Fibroblast of lung (primary cell): ENCODE results near the gene CAMTA1. TPM values are rescaled to one million over a fixed set of nuclear protein-coding genes. Genes with fewer than 3 reads are reported as not detected.
"Not testable (repeated sequence)": the region's sequence is repeated elsewhere in the genome, so short reads cannot be mapped to it uniquely, and the experiment has no call there.

Experiments used
- DNase-seq, 2 donors: peaks; one replicate each; pipeline versions ENCODE4 v3.0.0 to v3.0.0-alpha.2; 2010; ENCODE audit warnings: low read depth in 2 of 2
- H2AFZ ChIP-seq: 2 replicates; pipeline ENCODE4 v1.5.1; 2012; ENCODE audit warnings: low read length, control low read depth, inconsistent platforms
- H3K27ac ChIP-seq: 2 replicates; pipeline ENCODE4 v1.5.1; 2011; ENCODE audit warnings: low read length, control low read depth; ENCODE audit not compliant: insufficient read depth
- H3K27me3 ChIP-seq: 2 replicates; pipeline ENCODE4 v1.5.1; 2011; ENCODE audit warnings: mild to moderate bottlenecking, low read length; ENCODE audit not compliant: control insufficient read depth, insufficient read depth
- H3K36me3 ChIP-seq: 2 replicates; pipeline ENCODE4 v1.5.1; 2011; ENCODE audit warnings: low read length; ENCODE audit not compliant: control insufficient read depth, insufficient read depth
- H3K4me1 ChIP-seq: 2 replicates; pipeline ENCODE4 v1.5.1; 2011; ENCODE audit warnings: low read length; ENCODE audit not compliant: control insufficient read depth, insufficient read depth; ENCODE audit errors: extremely low read depth
- H3K4me2 ChIP-seq: 2 replicates; pipeline ENCODE4 v1.5.1; 2011; ENCODE audit warnings: low read length, control low read depth; ENCODE audit not compliant: insufficient read depth; ENCODE audit errors: extremely low read depth
- H3K4me3 ChIP-seq, 4 experiments: fragments of 200-600 bp in 1 of 4; sonication (generic) in 1 of 4; replicated peaks in 1 of 4; 2 replicates each; pipeline ENCODE4 v1.5.1; 2011 to 2016; ENCODE audit warnings: low read length in 4 of 4, low read depth in 3 of 4, mild to moderate bottlenecking in 3 of 4, control low read depth in 2 of 4, inconsistent platforms in 1 of 4, mixed read lengths in 1 of 4; ENCODE audit not compliant: insufficient read depth in 1 of 4; ENCODE audit errors: control extremely low read depth in 1 of 4
- H3K79me2 ChIP-seq: 2 replicates; pipeline ENCODE4 v1.5.1; 2012; ENCODE audit warnings: mild to moderate bottlenecking, low read length, inconsistent platforms; ENCODE audit not compliant: control insufficient read depth, insufficient read depth
- H3K9ac ChIP-seq: 2 replicates; pipeline ENCODE4 v1.5.1; 2011; ENCODE audit warnings: mild to moderate bottlenecking, low read length, control low read depth; ENCODE audit not compliant: insufficient read depth
- H3K9me3 ChIP-seq: 2 replicates; pipeline ENCODE4 v1.5.1; 2012; ENCODE audit warnings: low read depth, low read length; ENCODE audit not compliant: control insufficient read depth, insufficient read depth
- H4K20me1 ChIP-seq: 2 replicates; pipeline ENCODE4 v1.5.1; 2011; ENCODE audit warnings: low read length; ENCODE audit not compliant: control insufficient read depth, insufficient read depth; ENCODE audit errors: extremely low read depth
- EZH2 ChIP-seq: IDR thresholded peaks from 2 replicates; pipeline ENCODE4 v1.5.1; 2012; ENCODE audit warnings: low read length, control low read depth, mild to moderate bottlenecking; ENCODE audit errors: missing control alignments
- polyA plus RNA-seq, 2 donors: library from polyadenylated mRNA; depleted of rRNA in 1 of 2; stranded (reverse) in 1 of 2; unstranded in 1 of 2; fragments of >200 nt; gene quantifications; 2 replicates each; pipeline ENCODE4 v1.2.1, GENCODE V29; 2011 to 2012; ENCODE audit warnings: missing spikeins in 1 of 2
- total RNA-seq: library from RNA; depleted of rRNA; stranded (reverse); fragments of >200 nt; gene quantifications from 2 replicates; pipeline ENCODE4 v1.2.1, GENCODE V29; 2014
- TF ChIP-seq, protein P1 (sequence below), 2 donors: IDR thresholded peaks in 1 of 2; conservative IDR thresholded peaks in 1 of 2; 1 replicate in 1 of 2; 2 replicates in 1 of 2; pipeline ENCODE4 v1.5.1; 2011 to 2012; ENCODE audit warnings: low read length in 2 of 2, control low read depth in 1 of 2, inconsistent platforms in 1 of 2, low read depth in 1 of 2, mild to moderate bottlenecking in 1 of 2

CAMTA1 gene
- total and polyA plus RNA-seq, 2 donors (not counting 1 experiment from before 2014, with no cell fraction given) = 47.6 to 86.0 TPM

DNA sequence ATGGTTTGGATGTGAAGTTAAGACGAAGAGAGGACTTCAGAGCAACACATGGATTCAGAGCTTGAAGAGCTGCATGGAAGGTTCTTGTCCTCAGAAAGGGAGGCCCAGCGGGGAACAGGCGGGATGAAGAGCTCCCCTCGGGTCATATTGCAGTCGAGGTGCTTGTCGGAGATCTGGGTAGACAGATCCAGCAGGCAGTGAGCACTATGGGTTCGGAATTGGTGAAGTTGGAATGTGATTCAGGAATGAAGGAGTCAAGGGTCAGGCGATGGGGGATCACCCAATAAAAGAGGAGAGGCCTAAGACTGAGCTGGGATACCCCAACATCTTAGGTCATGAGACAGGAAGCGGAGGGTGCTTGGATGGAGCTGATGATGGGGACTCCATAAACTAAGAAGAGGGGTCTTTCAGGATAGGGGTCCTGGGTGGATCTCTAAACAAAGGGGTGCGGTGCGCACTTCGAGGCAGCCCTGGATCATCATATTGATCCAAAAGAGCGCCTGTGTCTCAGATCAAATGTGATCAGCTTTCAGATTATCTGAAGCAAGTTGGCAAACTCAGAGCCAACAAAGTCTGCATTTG lies 809.6 kb downstream of the CAMTA1 start:
- Histone ChIP-seq H3K79me2 (no peaks in the 10 kb centered on the region), H3K9ac (no peak overlapping the region), H3K9me3 (no peaks in the 10 kb centered on the region), H3K4me3 (no peak overlapping the region), H3K27ac (no peak overlapping the region), H3K4me1 (no peaks in the 10 kb centered on the region), H2AFZ (no peak overlapping the region), H3K4me2 (no peak overlapping the region), H3K36me3 (no peaks in the 10 kb centered on the region), H3K27me3 (no peaks in the 10 kb centered on the region), H4K20me1 (no peaks in the 10 kb centered on the region)
- DNase-seq = no peak
- TF ChIP-seq, protein P1, sequence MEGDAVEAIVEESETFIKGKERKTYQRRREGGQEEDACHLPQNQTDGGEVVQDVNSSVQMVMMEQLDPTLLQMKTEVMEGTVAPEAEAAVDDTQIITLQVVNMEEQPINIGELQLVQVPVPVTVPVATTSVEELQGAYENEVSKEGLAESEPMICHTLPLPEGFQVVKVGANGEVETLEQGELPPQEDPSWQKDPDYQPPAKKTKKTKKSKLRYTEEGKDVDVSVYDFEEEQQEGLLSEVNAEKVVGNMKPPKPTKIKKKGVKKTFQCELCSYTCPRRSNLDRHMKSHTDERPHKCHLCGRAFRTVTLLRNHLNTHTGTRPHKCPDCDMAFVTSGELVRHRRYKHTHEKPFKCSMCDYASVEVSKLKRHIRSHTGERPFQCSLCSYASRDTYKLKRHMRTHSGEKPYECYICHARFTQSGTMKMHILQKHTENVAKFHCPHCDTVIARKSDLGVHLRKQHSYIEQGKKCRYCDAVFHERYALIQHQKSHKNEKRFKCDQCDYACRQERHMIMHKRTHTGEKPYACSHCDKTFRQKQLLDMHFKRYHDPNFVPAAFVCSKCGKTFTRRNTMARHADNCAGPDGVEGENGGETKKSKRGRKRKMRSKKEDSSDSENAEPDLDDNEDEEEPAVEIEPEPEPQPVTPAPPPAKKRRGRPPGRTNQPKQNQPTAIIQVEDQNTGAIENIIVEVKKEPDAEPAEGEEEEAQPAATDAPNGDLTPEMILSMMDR (conservative IDR thresholded peaks at IDR 0.05 in 1 of 2, IDR thresholded peaks at IDR 0.05 in 1 of 2; ENCODE audit: low read depth in 1 of 2, low read length in 2 of 2) = no peak
- no peak for TF ChIP-seq EZH2

DNA sequence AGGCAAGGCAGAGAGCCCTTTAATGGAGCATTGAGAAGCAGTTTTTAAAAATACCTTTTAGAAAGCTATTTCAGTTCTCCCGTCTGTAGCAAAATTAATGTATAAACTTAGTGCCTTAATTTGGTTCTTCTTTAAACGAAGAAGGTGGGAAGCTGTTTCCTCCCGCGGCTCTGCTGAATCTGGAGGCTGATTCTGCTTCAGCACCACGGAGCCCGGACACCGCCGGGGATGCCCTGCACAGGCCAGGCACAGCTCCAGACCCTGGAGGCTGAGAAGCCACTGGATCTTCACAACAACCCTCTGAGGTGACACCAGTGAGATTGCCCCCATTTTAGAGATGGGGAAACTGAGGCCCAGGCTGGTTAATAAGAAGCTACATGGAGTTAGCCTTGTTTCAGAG lies 810.1 kb downstream of the CAMTA1 start:
- Histone ChIP-seq H3K4me2 (no peak overlapping the region), H3K9me3 (no peaks in the 10 kb centered on the region)
- no peak for DNase-seq

DNA sequence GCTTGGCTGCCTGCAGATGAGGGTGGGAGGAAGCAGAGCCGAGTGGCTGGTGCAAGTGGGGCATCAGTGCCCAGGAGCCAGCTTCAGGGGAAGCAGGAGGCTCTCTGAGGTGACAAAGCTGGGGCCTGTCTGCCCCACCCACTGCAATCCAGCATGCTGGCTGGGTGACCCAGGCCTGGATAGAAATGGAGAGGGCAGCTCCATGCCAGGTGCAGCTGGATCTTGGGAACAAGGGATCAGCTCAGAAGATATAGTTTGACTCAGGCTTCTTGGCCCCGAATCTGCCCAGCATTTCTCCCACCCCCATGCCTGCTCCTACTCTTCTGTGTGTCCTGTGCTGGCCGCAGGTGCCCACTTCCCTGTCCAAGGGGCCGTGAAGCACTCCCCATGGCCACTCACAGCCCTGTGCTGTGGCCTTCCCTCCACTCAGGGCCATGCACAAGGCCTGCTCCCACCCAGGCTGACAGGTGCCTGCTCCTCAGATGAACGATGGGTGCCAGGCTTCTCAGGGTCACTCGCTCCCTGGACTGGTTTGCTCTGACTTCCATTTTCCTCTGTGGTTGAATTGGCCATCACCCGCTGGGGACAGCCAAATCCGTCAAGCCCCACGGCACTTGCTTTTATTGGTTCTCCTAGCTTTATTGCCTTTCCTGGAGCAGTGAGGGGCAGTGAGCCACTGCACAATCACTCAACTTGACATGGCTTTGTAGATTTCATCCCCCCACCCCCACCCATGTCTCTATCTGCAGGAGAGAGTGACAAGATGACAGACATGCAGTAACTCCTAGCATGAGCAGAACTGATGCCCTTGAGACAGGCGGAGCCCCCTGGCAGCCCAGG lies 811.1 kb downstream of the CAMTA1 start:
- Histone ChIP-seq H3K27ac (no peak overlapping the region), H2AFZ (no peak overlapping the region), H4K20me1 (no peaks in the 10 kb centered on the region), H3K4me1 (no peaks in the 10 kb centered on the region), H3K27me3 (no peaks in the 10 kb centered on the region), H3K36me3 (no peaks in the 10 kb centered on the region), H3K9me3 (no peaks in the 10 kb centered on the region), H3K9ac (no peak overlapping the region), H3K79me2 (no peaks in the 10 kb centered on the region), H3K4me3 (no peak overlapping the region), H3K4me2 (no peak overlapping the region)
- TF ChIP-seq EZH2 = no peak
- TF ChIP-seq, protein P1 (conservative IDR thresholded peaks at IDR 0.05 in 1 of 2, IDR thresholded peaks at IDR 0.05 in 1 of 2; ENCODE audit: low read depth in 1 of 2, low read length in 2 of 2) = no peak
- no peak for DNase-seq

More for the DNA sequence above, 810.1 kb downstream of the CAMTA1 start:
- H4K20me1 ChIP-seq = no peaks in the 10 kb centered on the region
- H3K4me3 ChIP-seq = no peak overlapping the region
- H2AFZ ChIP-seq = no peak overlapping the region
- H3K79me2 ChIP-seq = no peaks in the 10 kb centered on the region
- no peaks in the 10 kb centered on the region for H3K4me1 ChIP-seq
- H3K9ac ChIP-seq = no peak overlapping the region
- H3K27ac ChIP-seq = no peak overlapping the region
- no peaks in the 10 kb centered on the region for H3K27me3 ChIP-seq
- H3K36me3 ChIP-seq = no peaks in the 10 kb centered on the region
- TF ChIP-seq EZH2 = no peak

DNA sequence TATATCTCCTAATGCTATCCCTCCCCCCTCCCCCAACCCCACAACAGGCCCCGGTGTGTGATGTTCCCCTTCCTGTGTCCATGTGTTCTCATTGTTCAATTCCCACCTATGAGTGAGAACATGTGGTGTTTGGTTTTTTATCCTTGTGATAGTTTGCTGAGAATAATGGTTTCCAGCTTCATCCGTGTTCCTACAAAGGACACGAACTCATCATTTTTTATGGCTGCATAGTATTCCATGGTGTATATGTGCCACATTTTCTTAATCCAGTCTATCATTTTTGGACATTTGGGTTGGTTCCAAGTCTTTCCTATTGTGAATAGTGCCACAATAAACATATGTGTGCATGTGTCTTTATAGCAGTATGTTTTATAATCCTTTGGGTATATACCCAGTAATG lies 812.8 kb downstream of the CAMTA1 start:
- not testable (repeated sequence) for H3K9me3 ChIP-seq, H3K27me3 ChIP-seq, H3K27ac ChIP-seq, H3K4me1 ChIP-seq, H3K4me3 ChIP-seq, H3K9ac ChIP-seq, DNase-seq, H3K4me2 ChIP-seq, H2AFZ ChIP-seq, H3K36me3 ChIP-seq, H3K79me2 ChIP-seq, H4K20me1 ChIP-seq

DNA sequence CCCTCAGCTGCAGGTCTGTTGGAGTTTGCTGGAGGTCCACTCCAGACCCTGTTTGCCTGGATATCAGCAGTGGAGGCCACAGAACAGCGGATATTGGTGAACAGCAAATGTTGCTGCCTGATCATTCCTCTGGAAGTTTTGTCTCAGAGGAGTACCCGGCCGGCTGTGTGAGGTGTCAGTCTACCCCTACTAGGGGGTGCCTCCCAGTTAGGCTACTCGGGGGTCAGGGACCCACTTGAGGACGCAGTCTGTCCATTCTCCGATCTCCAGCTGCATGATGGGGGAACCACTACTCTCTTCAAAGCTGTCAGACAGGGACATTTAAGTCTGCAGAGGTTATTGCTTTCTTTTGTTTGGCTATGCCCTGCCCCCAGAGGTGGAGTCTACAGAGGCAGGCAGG lies 819.7 kb downstream of the CAMTA1 start:
- H3K9me3 ChIP-seq, H3K27me3 ChIP-seq, H3K79me2 ChIP-seq, H4K20me1 ChIP-seq, DNase-seq, H3K36me3 ChIP-seq, H3K9ac ChIP-seq, H3K4me1 ChIP-seq, H3K27ac ChIP-seq, H3K4me2 ChIP-seq, H2AFZ ChIP-seq, H3K4me3 ChIP-seq: not testable (repeated sequence)
